K562 (cell line): ENCODE data around the gene FRMPD4. TPM values are rescaled to one million over a fixed set of nuclear protein-coding genes. Genes with fewer than 3 reads are reported as not detected.

Source experiments
- ATAC-seq: fragments of 200-7000 bp; cut with Tn5 transposase; 3 replicates; pipeline ENCODE4 v1.9.1; 2020; ENCODE audit warnings: moderate library complexity
- BruUV-seq: library from RNA; stranded (reverse); fragments of 400-500 nt; replicated peaks from 2 replicates; lab custom pipeline; 2021; lab: Mats Ljungman, UMichigan
- CTCF ChIA-PET: fragments of 300-600 bp; formaldehyde crosslinking; extraction: SDS; loops from one replicate; lab custom pipeline; 2021; ENCODE audit warnings: low intra/inter-chr PET ratio; lab: Yijun Ruan, JAX
- POLR2A ChIA-PET: fragments of 300-600, 350-650 bp; sonication (Branson Sonifier 250); formaldehyde crosslinking; extraction: SDS; loops from one replicate; lab custom pipeline; 2021; ENCODE audit warnings: antibody characterized with exemption, inconsistent platforms; lab: Yijun Ruan, JAX
- DNase-seq, 4 experiments: peaks; one replicate each; pipeline versions ENCODE4 v3.0.0 to v3.0.0-alpha.2; 2011 to 2018; ENCODE audit warnings: low spot score in 3 of 4, mixed read lengths in 3 of 4; ENCODE audit errors: extremely low read depth in 1 of 4
- FAIRE-seq: peaks from 2 replicates; lab custom pipeline; 2011; peaks lifted over from hg19 to GRCh38; lab: Jason Lieb, UNC
- H2AFZ ChIP-seq: 2 replicates; pipeline ENCODE4 v1.6.0; 2011; ENCODE audit warnings: low read depth, low read length, control low read depth, inconsistent platforms
- H3K27ac ChIP-seq: fragments of 200-600 bp; 3 replicates; pipeline ENCODE4 v1.8.0; 2011; ENCODE audit warnings: low read depth, mild to moderate bottlenecking, control low read depth, inconsistent platforms, low read length, moderate library complexity, mixed read lengths; ENCODE audit errors: extremely low read depth
- H3K27me3 ChIP-seq, 2 experiments: fragments of 300-600 bp in 1 of 2; 2 replicates in 1 of 2; 3 replicates in 1 of 2; pipeline versions ENCODE4 v1.6.0 to v1.8.0; 2011; ENCODE audit warnings: inconsistent platforms in 2 of 2, low read length in 2 of 2, mild to moderate bottlenecking in 1 of 2, mixed read lengths in 1 of 2, moderate library complexity in 1 of 2; ENCODE audit not compliant: control insufficient read depth in 2 of 2, insufficient read depth in 2 of 2
- H3K36me3 ChIP-seq: fragments of 300-600 bp; 3 replicates; pipeline ENCODE4 v1.8.0; 2011; ENCODE audit warnings: mild to moderate bottlenecking, low read length, inconsistent platforms; ENCODE audit not compliant: control insufficient read depth, insufficient read depth
- H3K4me1 ChIP-seq, 2 experiments: fragments of 200-600 bp in 1 of 2; replicated peaks in 1 of 2; 2 replicates in 1 of 2; 3 replicates in 1 of 2; pipeline versions ENCODE4 v1.5.1 to v1.8.0; 2011; ENCODE audit warnings: inconsistent platforms in 2 of 2, low read length in 2 of 2, mild to moderate bottlenecking in 1 of 2, mixed read lengths in 1 of 2, moderate library complexity in 1 of 2; ENCODE audit not compliant: control insufficient read depth in 2 of 2, insufficient read depth in 2 of 2
- H3K4me2 ChIP-seq: 2 replicates; pipeline ENCODE4 v1.6.1; 2011; ENCODE audit warnings: low read length, control low read depth, inconsistent platforms, mixed read lengths; ENCODE audit not compliant: insufficient read depth
- H3K4me3 ChIP-seq: fragments of 200-600 bp; sonication (generic), shearing (Covaris generic); 2 replicates; pipeline ENCODE4 v1.5.1; 2016; ENCODE audit warnings: control low read depth, inconsistent platforms
- H3K79me2 ChIP-seq: fragments of 200-600 bp; 3 replicates; pipeline ENCODE4 v1.8.0; 2011; ENCODE audit warnings: low read length, inconsistent platforms; ENCODE audit not compliant: control insufficient read depth, insufficient read depth
- H3K9ac ChIP-seq, 2 experiments: 2 replicates each; pipeline versions ENCODE4 v1.6.0 to v1.6.1; 2011; ENCODE audit warnings: low read depth in 2 of 2, low read length in 2 of 2, control low read depth in 1 of 2, inconsistent platforms in 1 of 2, mild to moderate bottlenecking in 1 of 2, mixed read lengths in 1 of 2; ENCODE audit not compliant: insufficient read depth in 1 of 2
- H3K9me1 ChIP-seq: one replicate; pipeline ENCODE4 v1.6.0; 2011; ENCODE audit warnings: inconsistent platforms, mild to moderate bottlenecking, low read length, moderate library complexity; ENCODE audit not compliant: control insufficient read depth, insufficient read depth
- H3K9me3 ChIP-seq: replicated peaks from 2 replicates; pipeline ENCODE4 v1.5.1; 2011; ENCODE audit warnings: low read depth, low read length, inconsistent platforms; ENCODE audit not compliant: control insufficient read depth, insufficient read depth
- H4K20me1 ChIP-seq: replicated peaks from 2 replicates; pipeline ENCODE4 v1.6.1; 2011; ENCODE audit warnings: low read length, inconsistent platforms, mixed read lengths; ENCODE audit not compliant: control insufficient read depth, insufficient read depth
- CEBPG ChIP-seq, 3 experiments: fragments of 200-800 bp in 1 of 3; sonication (Bioruptor generic) in 1 of 3; sonication (generic) in 1 of 3; formaldehyde crosslinking in 1 of 3; IDR thresholded peaks in 2 of 3; conservative IDR thresholded peaks in 1 of 3; 2 replicates each; pipeline versions ENCODE4 v1.6.1 to v1.8.0; 2016 to 2022; ENCODE audit warnings: missing compliant biosample characterization in 2 of 3, missing genetic modification characterization in 2 of 3, mild to moderate bottlenecking in 1 of 3, missing genetic modification reagents in 1 of 3
- CTCF ChIP-seq, 3 experiments: IDR thresholded peaks in 2 of 3; conservative IDR thresholded peaks in 1 of 3; 2 replicates each; pipeline ENCODE4 v1.5.1; 2011 to 2012; ENCODE audit warnings: low read length in 3 of 3, mild to moderate bottlenecking in 3 of 3, control low read depth in 2 of 3, improper control_type of control experiment in 1 of 3, inconsistent platforms in 1 of 3, low read depth in 1 of 3, mixed read lengths in 1 of 3, moderate library complexity in 1 of 3; ENCODE audit not compliant: insufficient read depth in 2 of 3
- ESRRA ChIP-seq: fragments of 450-650 bp; IDR thresholded peaks from 2 replicates; pipeline ENCODE4 v1.6.1; 2014; ENCODE audit warnings: low read depth, mild to moderate bottlenecking, moderate library complexity, borderline replicate concordance
- HDGF ChIP-seq: fragments of 450-650 bp; IDR thresholded peaks from 2 replicates; pipeline ENCODE4 v1.6.1; 2016
- PTBP1 ChIP-seq: fragments of 200-400 bp; formaldehyde crosslinking; IDR thresholded peaks from 2 replicates; pipeline ENCODE4 v1.6.1; 2017; ENCODE audit warnings: low read depth, low read length
- SIN3A ChIP-seq, 2 experiments: fragments of 150-350 bp in 1 of 2; IDR thresholded peaks; 2 replicates each; pipeline ENCODE4 v1.6.1; 2011 to 2016; ENCODE audit warnings: borderline replicate concordance in 2 of 2, low read depth in 2 of 2, low read length in 2 of 2, mild to moderate bottlenecking in 2 of 2, moderate library complexity in 2 of 2; ENCODE audit not compliant: control insufficient read depth in 1 of 2
- STAT5B ChIP-seq: fragments of 250-450 bp; sonication (Bioruptor Pico); IDR thresholded peaks from 2 replicates; pipeline ENCODE4 v1.8.0; 2021; ENCODE audit warnings: mild to moderate bottlenecking, inconsistent platforms
- TCF7L2 ChIP-seq: fragments of 150-350 bp; IDR thresholded peaks from 2 replicates; pipeline ENCODE4 v1.6.1; 2016; ENCODE audit warnings: low read depth, mild to moderate bottlenecking, low read length, moderate library complexity
- UBTF ChIP-seq, 2 experiments: IDR thresholded peaks; 2 replicates each; pipeline ENCODE4 v1.6.1; 2012; ENCODE audit warnings: improper control_type of control experiment in 2 of 2, low read depth in 2 of 2, low read length in 2 of 2, borderline replicate concordance in 1 of 2
- ZKSCAN1 ChIP-seq: fragments of 150-350 bp; IDR thresholded peaks from 2 replicates; pipeline ENCODE4 v1.6.1; 2016; ENCODE audit warnings: low read depth, low read length
- ZNF134 ChIP-seq: fragments of 250-450 bp; sonication (Bioruptor Pico); conservative IDR thresholded peaks from 2 replicates; pipeline ENCODE4 v1.4.0; 2020
- ZNF175 ChIP-seq: fragments of 200-800 bp; sonication (Bioruptor generic); IDR thresholded peaks from 2 replicates; pipeline ENCODE4 v1.6.1; 2016; ENCODE audit warnings: low read depth, mild to moderate bottlenecking, missing genetic modification characterization, missing compliant biosample characterization
- ZNF280A ChIP-seq: fragments of 450-650 bp; IDR thresholded peaks from 2 replicates; pipeline ENCODE4 v1.6.1; 2018; ENCODE audit warnings: mild to moderate bottlenecking, low read depth; ENCODE audit not compliant: partially characterized antibody
- WGBS: fragments of 100-300 bp; shearing (Covaris generic); methylation state at CpG from one replicate; pipeline ENCODE4 v1.1.6; 2016; ENCODE audit warnings: low coverage, mixed read lengths; ENCODE audit not compliant: insufficient coverage; ENCODE audit errors: missing lambda C conversion rate; 5-methylcytosine and 5-hydroxymethylcytosine counted together
- in situ Hi-C: fragments of 300-500 bp; cut with MboI; formaldehyde crosslinking; loops from 4 replicates; pipeline ENCODE4 v1.15.0; 2018; ENCODE audit warnings: inconsistent platforms, mixed read lengths
- intact Hi-C: fragments of 100-400 bp; cut with micrococcal nuclease; formaldehyde crosslinking; loops from 2 replicates; pipeline ENCODE4 v1.14.2; 2022
- polyA plus RNA-seq, 8 experiments: library from polyadenylated mRNA; depleted of rRNA in 4 of 8; stranded (reverse) in 5 of 8; unstranded in 3 of 8; fragments of >200 nt; fragmentation: Nextera tagmentation in 2 of 8; fragmentation: Illumina TruSeq in 1 of 8; extraction: Ambion mirVana in 2 of 8; extraction: Trizol in 1 of 8; gene quantifications; 2 replicates each; pipeline versions ENCODE4 v1.2.1 to v1.2.3, GENCODE V29; 2011 to 2014; ENCODE audit warnings: inconsistent platforms in 1 of 8, missing spikeins in 1 of 8
- total RNA-seq, 7 experiments: library from RNA; depleted of rRNA in 6 of 7; stranded (reverse); fragments of >200 nt in 6 of 7; fragmentation: Illumina TruSeq in 2 of 7; extraction: Trizol in 2 of 7; gene quantifications; 2 replicates each; pipeline versions ENCODE4 v1.2.1 to v1.2.3, GENCODE V29; 2011 to 2021; ENCODE audit warnings: low replicate concordance in 1 of 7

FRMPD4 gene
- total and polyA plus RNA-seq, 9 of the 15 experiments (the other 6 are each of a cell fraction or from before 2014, with no cell fraction given), result not detected

GRCh38 chrX:12307961-12308360 lies 169.7 kb downstream of the FRMPD4 start:
- no peaks in the 10 kb centered on the region for H3K27me3 ChIP-seq
- no peak overlapping the region for H3K27ac ChIP-seq
- CTCF ChIA-PET, result no interaction called here
- H3K4me3 ChIP-seq, result no peak overlapping the region
- no peak overlapping the region for H2AFZ ChIP-seq
- H3K4me1 ChIP-seq, result no peaks in the 10 kb centered on the region
- no peaks in the 10 kb centered on the region for H3K9me1 ChIP-seq
- no peaks in the 10 kb centered on the region for H3K36me3 ChIP-seq
- no peak overlapping the region for H3K4me2 ChIP-seq
- intact Hi-C loops, result no loop called here
- H3K9ac ChIP-seq, result no peak overlapping the region
- in situ Hi-C loops, result no loop called here
- no peak for TF ChIP-seq CTCF (IDR thresholded peaks at IDR 0.05 in 2 of 3, conservative IDR thresholded peaks at IDR 0.05 in 1 of 3; ENCODE audit: insufficient read depth in 2 of 3, low read depth in 1 of 3, low read length in 3 of 3)
- TF ChIP-seq CEBPG (CRISPR knock-in tag; IDR thresholded peaks at IDR 0.05), result no peak
- no peak for TF ChIP-seq CEBPG (tag; conservative IDR thresholded peaks at IDR 0.05 in 1 of 2, IDR thresholded peaks at IDR 0.05 in 1 of 2)
- no peak for TF ChIP-seq ZKSCAN1
- no peak for TF ChIP-seq ZNF175 (CRISPR knock-in tag)
- TF ChIP-seq SIN3A (IDR thresholded peaks at IDR 0.05; ENCODE audit: borderline replicate concordance in 2 of 2, control insufficient read depth in 1 of 2, low read depth in 2 of 2, low read length in 2 of 2), result no peak
- no peak for TF ChIP-seq ESRRA
- TF ChIP-seq ZNF280A, result no peak
- no peak for TF ChIP-seq UBTF (IDR thresholded peaks at IDR 0.05; ENCODE audit: borderline replicate concordance in 1 of 2, low read depth in 2 of 2, low read length in 2 of 2)
- no peak for TF ChIP-seq PTBP1
- TF ChIP-seq STAT5B, result no peak
- no peak for TF ChIP-seq HDGF
- TF ChIP-seq TCF7L2, result no peak
- no peak for TF ChIP-seq ZNF134 (CRISPR knock-in tag)
- ATAC-seq (no peak), DNase-seq (no peak), FAIRE-seq (no peak)
- no peaks in the 10 kb centered on the region for H3K79me2 ChIP-seq
- POLR2A ChIA-PET, result no interaction called here
- H4K20me1 ChIP-seq, result no peaks in the 10 kb centered on the region
- 0% methylated on average over 2 of the region's 2 CpGs for WGBS
- H3K9me3 ChIP-seq, result no peaks in the 10 kb centered on the region
- no TSS peak for BruUV-seq
